HG03196 (cell line): ENCODE data around the gene GMPS.
"Not testable (repeated sequence)": the region's sequence is repeated elsewhere in the genome, so short reads cannot be mapped to it uniquely, and the experiment has no call there.

Experiments
- ATAC-seq: cut with Tn5 transposase; IDR thresholded peaks from one replicate; pipeline ENCODE4 v1.9.1; 2021; ENCODE audit not compliant: unreplicated experiment

GMPS gene

DNA sequence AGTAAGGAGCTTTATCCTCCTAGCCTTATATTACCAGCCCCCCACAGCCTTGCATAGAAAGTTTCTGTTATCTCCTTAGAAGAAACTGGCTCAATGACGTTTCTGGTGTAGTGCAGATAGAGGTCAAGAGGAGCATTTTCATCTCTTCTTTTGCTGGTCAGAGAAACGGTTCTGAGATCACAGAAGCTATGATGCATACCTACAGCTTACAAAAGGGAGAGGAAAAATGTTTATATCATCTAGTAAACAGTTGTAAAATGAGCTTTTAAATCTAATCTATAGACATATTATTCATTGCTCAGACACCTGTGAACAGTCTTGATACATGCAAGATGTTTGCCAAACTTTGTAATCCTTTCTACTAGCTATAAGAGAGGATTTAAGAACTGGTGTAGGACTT, 68.0 kb downstream of the GMPS start:
- no peak for ATAC-seq

DNA sequence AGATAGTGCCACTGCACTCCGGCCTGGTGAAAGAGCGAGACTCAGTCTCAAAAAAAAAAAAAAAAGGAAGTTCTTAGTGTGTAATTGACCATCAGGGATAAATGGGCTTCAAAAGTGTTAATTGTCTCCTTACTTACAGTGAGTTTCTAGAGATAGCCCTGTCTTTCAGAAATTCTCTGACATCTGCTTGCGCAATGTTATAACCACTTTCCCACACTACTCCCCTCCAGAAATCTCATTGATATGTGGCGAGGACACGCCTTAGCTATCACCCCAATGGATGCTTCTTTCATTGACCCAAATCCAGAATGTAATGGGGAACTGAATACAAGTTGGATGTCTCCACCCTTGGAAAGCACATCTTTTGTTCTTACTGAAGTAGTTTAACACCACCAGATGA, 70.9 kb downstream of the GMPS start:
- ATAC-seq = no peak

DNA sequence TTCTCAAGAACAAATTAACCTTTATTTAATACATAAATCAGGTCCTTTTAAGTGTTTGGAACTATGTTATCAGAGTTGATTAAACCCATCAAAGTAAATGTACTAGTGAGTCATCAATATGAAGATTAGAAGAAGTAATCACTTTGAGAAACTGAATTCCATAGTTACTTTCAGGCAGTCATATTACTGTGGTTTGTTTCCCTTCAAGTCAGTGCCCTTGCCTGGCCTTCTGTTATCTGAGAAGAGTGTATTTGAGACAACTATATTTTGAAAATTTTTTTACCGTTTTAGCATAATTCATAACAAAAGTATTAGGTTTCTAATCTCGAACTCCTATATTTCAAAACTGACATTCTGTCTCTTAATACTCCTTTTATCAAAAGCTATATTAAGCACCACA, 73.6 kb downstream of the GMPS start:
- ATAC-seq = no peak

DNA sequence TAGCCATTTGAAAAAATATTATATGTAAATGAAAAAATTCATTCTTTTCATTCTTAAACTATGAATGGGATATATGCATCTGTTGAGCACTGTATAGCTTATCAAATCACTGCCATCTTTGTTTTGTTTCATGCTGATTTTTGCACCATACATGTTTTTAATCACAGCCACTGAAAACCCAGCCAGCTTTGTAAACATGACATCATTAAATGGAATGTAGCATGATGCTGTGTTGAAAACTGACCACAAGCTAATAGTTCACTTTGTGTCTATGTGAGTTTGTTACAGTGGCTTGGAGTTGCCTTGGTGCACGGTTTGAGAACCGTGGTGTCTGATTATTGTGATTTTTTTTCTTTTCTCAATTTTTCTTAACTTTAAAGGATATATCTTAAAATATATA, 75.7 kb downstream of the GMPS start:
- no peak for ATAC-seq

DNA sequence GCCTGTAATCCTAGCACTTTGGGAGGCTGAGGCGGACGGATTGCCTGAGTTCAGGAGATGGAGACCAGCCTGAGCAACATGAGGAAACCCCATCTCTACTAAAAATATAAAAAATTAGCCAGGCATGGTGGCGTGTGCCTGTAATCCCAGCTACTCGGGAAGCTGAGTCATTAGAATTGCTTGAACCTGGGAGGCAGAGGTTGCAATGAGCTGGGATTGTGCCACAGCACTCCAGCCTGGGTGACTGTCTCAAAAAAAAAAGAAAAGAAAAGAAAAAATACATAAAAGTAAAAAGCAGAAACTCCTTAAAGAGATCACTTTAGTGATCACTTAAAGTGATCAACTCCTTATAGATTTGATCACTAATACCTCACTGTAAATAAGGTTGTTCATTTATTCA, 78.0 kb downstream of the GMPS start:
- no peak for ATAC-seq

DNA sequence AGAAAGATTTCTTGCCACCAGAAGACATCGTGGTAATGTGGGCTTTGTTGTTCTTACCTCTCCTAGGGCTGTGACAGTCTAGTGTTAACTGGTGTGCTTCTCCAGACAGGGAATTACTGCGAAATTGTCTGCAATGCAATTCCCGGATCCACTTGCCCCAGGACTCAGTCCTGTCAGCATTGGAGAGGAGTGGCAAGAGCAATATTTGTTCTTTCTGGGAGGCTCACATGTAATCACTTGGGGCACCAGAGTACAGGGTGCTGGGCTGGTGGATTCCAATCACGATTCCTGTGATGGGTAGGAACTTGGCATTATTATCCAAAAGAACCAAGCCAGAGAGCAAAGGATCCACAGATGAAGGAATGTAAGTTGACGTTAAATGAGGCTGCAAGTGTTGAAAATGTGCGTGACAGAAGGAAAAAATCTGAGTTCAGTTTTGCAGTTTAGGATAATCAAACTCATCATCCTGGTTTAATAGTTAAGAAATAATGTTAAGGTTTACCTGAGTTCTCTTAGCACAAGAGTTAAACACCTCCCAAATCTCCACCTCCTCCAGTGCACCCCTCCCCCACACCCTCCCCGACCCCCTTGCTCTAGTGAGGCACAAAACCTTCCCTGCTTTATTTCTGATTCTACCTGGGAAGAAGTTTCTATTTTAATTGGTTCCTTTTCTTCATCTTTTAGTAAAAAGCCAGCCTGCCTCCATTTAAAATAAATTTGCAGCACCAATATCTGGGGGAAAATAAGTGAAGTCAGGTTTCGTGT, 79.2 kb downstream of the GMPS start:
- ATAC-seq = no peak

DNA sequence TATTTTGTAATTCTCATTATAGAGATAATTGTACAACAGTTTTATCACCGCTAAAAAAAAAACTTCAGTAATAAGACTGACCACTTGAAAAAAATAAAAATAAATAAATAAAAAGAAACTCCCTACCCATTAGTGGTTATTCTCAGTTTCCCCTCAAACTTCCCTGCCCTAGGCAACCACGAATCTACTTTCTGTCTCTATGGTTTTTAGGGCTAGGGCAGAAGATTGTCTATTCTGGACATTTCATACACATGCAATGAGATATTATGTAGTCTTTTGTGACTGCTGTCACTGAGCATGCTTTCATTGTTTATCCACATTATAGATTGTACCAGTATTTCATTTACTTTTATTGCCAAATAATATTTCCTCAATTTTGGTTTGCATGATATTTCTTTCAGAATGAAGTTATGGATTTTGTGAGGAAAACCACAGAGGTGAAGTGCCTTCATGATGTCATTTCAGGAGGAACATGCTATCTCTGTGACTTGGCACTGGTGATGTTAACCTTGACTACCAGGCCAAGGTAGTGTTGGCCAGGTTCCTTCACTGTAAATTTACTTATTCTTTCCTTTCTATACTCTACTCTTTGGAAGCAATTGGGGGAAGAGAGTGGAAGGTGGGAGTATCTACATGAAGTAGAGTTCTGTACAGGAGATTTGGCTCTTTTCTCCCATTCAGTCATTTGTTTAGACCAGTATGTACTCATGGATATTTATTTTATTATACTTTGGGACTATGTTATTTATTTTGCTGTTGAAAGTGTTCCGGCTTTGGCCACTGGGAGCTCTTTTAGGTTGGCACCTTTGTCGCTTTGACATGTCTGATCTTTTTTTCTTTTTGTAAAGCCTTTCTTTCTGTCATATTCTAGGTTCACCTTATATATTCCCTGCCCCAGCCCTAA, 86.3 kb downstream of the GMPS start:
- ATAC-seq = no peak

DNA sequence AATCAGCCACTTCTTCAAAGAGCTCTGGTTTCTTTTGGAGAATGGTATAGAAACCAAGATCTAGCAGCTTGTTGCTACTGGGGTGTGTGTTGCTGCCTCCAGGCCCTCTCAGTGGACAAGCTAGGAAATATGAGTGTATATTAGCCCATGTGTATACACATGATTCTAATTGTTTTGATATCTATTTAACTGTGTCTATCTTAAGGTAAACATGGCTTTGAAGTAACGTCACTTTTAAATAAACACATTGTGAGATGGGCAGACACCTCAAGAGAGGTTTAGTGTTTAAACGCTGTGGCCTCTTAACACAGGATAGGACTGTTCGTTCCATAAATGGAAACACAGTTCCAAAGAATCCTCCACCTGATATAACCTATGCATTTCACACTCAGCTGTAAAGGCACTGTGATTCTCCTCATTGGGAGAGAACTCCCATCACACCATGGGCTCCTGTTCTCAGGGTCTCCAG, 87.0 kb downstream of the GMPS start:
- no peak for ATAC-seq

DNA sequence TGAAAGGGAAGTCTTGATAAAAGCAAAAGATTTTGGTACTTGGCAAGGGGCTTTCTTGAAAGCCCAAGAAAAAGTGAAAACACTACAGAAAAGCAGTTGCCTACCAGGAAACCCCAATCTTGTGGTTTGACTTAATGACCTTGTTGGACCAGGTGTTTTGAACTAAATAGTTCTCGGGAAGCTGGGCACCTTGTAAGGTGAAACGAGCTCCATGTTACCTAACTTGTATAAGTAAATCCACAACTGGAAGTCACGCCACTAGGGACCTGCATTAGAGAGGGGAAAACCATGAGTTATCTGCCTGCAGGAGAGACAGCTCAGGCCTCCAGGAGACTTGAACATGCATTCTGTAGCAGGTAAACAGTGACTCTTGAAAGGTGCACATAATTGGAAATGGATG, 88.2 kb downstream of the GMPS start:
- no peak for ATAC-seq

DNA sequence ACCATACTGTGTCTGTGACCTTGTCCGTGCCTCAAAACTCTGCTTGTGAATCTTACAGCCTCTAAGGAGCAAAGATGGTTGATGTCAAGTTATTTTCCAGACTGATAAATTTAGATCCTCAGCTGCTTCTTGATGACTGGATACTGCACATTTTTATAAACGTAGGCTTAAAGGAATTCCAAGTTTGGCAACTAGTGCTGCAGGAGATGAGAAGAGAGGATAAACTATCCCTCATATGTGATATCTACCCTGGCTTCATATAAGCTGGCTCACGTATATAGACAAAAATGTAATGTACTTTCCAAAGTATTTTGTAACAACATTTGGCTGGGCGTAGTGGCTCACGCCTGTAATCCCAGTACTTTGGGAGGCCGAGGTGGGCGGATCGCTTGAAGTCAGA, 89.6 kb downstream of the GMPS start:
- no peak for ATAC-seq

DNA sequence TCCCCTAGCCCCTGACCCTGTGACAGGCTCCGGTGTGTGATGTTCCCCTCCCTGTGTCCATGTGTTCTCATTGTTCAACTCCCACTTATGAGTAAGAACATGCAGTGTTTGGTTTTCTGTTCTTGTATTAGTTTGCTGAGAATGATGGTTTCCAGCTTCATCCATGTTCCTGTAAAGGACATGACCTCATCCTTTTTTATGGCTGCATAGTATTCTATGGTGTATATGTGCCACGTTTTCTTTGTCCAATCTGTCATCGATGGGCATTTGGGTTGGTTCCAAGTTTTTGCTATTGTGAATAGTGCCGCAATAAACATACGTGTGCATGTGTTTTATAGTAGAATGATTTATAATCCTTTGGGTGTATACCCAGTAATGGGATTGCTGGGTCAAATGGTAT, 90.6 kb downstream of the GMPS start:
- ATAC-seq = not testable (repeated sequence)

DNA sequence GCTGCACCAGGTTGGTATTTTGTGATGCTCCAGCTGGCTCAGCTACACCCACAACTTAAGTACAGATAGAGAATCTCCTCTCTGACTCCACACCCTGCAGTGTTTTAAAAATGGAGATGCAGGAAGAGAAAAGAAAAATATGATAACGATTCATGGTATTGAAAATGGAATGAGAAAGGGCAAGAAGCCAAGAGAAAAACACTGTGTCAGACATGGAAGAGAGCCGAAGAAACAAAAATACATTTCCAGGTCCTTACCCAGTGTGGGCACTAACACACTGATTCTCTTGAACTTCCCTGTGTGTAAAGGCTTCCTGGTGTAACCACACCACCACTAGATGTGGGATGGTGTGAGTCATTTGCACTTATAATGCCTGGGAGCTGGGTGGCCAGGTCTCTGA, 93.1 kb downstream of the GMPS start:
- ATAC-seq = no peak

DNA sequence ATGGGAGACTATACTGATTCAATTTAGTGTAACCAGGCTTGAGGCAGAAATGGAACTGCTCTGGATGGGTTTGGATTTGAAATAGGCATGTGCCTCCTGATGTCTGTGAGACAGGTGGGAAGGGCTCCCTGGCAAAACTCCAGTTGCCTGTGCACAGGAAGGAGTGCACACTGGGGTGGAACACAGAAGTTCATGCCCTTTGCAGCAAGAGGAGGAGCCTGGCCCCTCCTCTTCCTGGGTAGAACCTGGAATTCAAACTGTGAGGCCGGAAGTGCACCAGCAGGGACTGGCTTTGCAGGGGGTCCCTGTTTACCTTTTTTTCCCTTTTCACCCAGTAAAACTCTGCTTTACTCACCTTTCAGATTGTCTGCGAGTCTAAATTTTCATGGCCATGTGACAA, 99.9 kb downstream of the GMPS start:
- ATAC-seq = no peak

DNA sequence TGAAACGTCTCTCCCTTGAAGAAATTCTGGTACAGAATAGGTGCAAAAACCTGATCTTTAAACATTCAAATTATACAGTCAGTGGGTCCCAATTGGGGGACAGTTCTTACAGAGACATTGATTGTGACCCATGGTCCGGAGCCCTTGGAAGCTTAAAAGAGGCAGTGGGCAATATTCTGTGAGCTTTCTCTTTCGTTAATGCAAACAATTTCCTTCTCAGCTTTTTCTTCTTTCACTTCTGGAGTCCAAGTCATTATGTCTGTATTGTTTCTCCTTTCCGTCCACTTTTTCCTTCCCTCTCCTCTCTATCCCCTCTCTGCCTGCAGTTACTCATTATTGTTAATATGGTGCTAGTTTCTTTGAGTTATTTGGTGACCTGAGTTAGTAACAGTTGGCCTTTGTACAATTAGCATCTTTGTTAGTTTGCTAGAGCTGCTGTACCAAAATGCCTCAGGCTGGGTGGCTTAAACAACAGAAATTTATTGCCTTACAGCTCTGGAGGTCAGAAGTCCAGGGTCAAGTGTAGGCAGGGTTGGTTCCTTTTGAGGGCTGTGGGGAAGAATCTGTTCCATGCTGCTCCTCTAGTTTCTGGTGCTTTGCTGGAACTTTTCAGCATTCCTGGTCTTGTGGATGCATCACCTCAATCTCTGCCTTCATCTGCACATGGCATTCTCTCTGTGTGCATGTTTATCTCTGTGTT, 102.6 kb downstream of the GMPS start:
- no peak for ATAC-seq

DNA sequence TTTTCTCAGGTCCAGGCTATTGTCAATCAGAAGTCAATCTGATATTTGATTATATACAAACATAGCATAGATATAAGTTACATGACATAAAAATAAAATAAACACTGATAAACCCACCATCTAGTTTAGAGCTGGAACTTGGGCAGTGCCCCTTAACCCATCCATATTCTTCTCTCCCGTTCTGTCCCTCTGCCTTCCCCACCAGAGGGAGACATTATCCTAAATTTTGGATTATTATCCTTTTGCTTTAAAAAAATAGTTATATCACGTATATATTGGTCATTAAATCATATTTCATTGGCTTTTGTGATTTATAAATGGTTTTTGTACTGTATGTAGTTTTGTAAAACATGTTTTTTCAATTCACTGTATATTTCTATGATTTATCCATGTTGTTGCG, 107.9 kb downstream of the GMPS start:
- no peak for ATAC-seq

DNA sequence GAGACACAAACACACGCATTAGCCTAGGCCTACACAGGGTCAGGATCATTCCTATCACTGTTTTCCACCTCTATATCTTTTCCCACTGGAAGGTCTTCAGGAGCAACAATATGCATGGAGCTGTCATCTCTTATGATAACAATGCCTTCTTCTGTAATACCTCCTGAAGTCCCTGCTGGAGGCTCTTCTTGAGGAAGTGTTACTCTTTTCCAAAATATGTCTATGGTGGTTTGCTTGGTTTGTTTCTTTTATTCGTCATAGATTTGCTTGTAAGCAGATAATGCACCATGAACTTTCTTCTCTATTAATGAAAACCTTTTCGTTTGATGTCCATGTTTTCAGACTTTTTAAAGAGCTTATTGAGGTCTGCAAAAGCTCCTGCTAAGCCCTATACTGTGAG, 109.3 kb downstream of the GMPS start:
- no peak for ATAC-seq

DNA sequence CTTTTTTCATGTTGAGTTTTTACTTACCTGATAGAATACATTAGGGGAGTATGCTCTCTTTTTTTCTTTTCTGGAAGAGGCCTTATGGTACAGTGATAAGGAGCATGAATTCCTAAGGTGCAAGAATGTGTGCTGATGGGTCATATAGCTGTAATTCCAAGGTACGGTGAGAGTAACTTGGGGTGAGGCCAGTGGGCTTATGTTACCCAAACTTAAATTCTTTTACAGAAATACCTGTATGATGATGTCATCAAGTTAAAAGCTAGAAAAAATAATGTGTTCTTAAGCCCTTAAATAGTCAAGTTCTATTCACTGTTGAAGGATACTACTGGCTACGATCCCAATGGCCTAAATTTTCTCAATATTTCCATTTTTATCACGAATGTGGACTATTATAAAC, 111.2 kb downstream of the GMPS start:
- no peak for ATAC-seq

DNA sequence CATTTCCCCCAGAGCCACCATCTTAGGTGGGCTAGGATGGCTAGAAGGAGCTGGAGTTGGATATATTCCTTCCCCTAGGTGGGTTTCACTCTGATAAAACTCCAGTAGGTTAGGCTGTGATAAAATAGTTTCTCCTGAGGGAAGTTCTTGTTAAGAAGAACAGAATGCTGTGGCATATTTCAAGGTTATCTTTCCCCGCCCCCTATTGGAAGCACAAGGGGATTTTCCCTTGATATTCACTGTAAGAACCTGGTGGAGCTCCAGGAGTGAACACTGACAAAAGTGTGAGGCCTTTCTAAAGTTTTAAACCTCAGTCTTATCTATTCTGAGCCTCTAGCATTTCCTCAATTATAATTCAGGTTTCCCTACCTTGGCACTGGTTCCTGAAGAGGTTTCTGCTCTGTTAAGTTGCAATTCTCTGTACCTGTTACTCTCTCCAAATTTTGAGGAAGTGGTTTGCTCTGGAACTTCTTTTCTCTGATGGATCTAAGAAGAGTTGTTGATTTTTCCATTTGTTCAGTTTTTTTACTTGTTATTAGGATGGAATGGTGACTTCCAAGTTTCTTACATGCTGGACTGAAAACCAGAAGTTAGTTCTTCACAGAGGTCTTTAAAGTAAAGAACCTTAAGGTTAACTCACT, 113.5 kb downstream of the GMPS start:
- no peak for ATAC-seq

DNA sequence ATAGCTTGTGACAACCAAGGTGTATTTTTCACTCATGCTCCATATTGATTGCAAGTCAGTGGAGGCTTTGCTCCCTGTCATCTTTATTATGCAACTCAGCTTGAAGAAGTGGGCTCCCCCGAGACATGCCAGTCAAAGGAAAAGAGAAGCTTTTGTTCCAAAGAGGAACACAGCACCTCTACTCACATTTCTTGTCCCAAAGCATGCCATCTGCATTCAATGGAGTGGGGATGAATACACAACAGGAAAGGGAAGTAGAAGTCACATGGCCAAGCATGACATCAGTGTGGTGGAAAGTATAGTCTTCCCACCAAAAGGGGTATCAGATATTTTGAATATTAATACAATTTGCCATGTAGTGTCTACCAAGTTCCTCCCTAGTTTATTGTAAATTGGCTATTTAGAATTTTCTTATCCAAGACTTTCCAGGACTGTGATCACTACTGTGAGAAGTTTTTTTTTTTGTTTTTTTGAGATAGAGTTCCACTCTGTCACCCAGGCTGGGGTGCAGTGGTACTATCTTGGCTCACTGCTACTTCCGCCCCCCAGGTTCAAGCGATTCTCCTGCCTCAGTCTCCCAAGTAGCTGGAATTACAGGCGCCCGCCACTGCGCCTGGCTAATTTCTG, 114.5 kb downstream of the GMPS start:
- no peak for ATAC-seq

DNA sequence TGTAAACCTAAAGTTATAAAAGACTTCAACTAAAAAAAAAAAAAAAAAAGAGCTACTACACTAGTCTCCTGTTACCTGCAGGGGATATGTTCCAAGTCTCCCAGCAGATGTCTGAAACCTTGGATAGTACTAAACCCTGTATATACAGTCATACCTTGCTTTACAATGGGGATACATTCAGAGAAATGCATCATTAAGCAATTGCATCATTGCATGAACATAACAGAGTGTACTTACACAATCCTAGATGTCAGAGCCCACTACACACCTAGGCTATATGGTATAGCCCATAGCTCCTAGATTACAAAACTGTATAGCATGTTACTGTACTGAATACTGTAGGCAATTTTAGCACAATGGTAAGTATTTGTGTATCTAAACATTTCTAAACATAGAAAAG, 119.1 kb downstream of the GMPS start:
- no peak for ATAC-seq

DNA sequence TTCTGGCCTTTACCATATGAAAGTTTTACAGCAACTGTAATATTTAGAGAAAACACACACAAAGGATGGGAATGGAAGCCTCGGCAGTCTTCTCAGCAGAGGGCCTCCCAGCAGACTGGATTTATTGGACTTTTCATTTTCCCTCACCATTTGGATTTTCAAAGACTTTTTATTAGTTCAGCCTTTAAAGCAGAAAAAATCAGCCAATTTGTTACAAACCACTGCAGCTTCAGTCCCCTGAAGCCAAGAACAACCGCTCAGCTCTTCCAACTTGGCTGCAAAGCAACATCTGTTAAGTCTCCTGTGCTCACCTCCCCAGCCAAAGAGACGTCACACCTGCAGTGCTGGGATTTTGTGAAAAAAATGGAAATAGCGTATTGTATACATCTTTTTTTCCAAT, 120.8 kb downstream of the GMPS start:
- no peak for ATAC-seq
